Gastroesophageal sphincter (tissue), 4 donors: Measurements from ENCODE around the gene PPP1R3C. TPM values are rescaled to one million over a fixed set of nuclear protein-coding genes. Genes with fewer than 3 reads are reported as not detected.

Experiments used
- ATAC-seq: fragments of 150-250 bp; one replicate; pipeline ENCODE4 v1.9.1; 2016; ENCODE audit warnings: mild to moderate bottlenecking, moderate library complexity
- H3K27ac ChIP-seq, 4 donors: fragments of 200-600 bp; sonication (generic) in 3 of 4; 1 replicate in 3 of 4; 2 replicates in 1 of 4; pipeline ENCODE4 v1.5.1; 2016 to 2019
- H3K27me3 ChIP-seq: fragments of 200-600 bp; sonication (generic); one replicate; pipeline ENCODE4 v1.5.1; 2019
- H3K36me3 ChIP-seq, 2 donors: fragments of 200-600 bp; sonication (generic); one replicate each; pipeline ENCODE4 v1.5.1; 2019; ENCODE audit warnings: control low read depth in 1 of 2
- H3K4me1 ChIP-seq, 3 donors: fragments of 200-600 bp; sonication (generic); 1 replicate in 2 of 3; 2 replicates in 1 of 3; pipeline ENCODE4 v1.5.1; 2016 to 2019; ENCODE audit warnings: control low read depth in 2 of 3
- H3K4me3 ChIP-seq, 2 donors: fragments of 200-600 bp; sonication (generic); one replicate each; pipeline ENCODE4 v1.5.1; 2019; ENCODE audit warnings: mild to moderate bottlenecking in 1 of 2, moderate library complexity in 1 of 2
- H3K9me3 ChIP-seq, 3 donors: fragments of 200-600 bp; sonication (generic); one replicate each; pipeline ENCODE4 v1.5.1; 2017 to 2019; ENCODE audit warnings: control low read depth in 2 of 3
- EP300 ChIP-seq: sonication (generic); formaldehyde crosslinking; IDR thresholded peaks from one replicate; pipeline ENCODE4 v1.6.1; 2017; ENCODE audit warnings: antibody characterized with exemption, mild to moderate bottlenecking
- POLR2A ChIP-seq, 2 donors: fragments of 450-650 bp; IDR thresholded peaks; one replicate each; pipeline ENCODE4 v1.6.1; 2017; ENCODE audit warnings: antibody characterized with exemption in 2 of 2, mild to moderate bottlenecking in 2 of 2, moderate library complexity in 1 of 2
- POLR2AphosphoS5 ChIP-seq: sonication (generic); formaldehyde crosslinking; IDR thresholded peaks from one replicate; pipeline ENCODE4 v1.6.1; 2017; ENCODE audit warnings: antibody characterized with exemption
- WGBS, 2 donors: methylation state at CpG; one replicate each; pipeline ENCODE4 v1.1.5; 2018; ENCODE audit warnings: low coverage in 1 of 2; 5-methylcytosine and 5-hydroxymethylcytosine counted together
- total RNA-seq, 4 donors: library from RNA; depleted of rRNA; stranded (reverse); fragments of >200 nt; gene quantifications; one replicate each; pipeline ENCODE4 v1.1.0, GENCODE V29; 2016
- TF ChIP-seq, protein P1 (sequence below), 4 experiments: fragments of 200-600 bp in 2 of 4; fragments of 450-650 bp in 2 of 4; sonication (generic) in 1 of 4; IDR thresholded peaks; one replicate each; pipeline ENCODE4 v1.5.1; 2017 to 2019; ENCODE audit warnings: antibody characterized with exemption in 4 of 4, mild to moderate bottlenecking in 2 of 4, moderate library complexity in 2 of 4

Gene PPP1R3C
- total RNA-seq, 4 donors from 2014 or later = 83.3 to 162 (median 96.2) TPM

DNA sequence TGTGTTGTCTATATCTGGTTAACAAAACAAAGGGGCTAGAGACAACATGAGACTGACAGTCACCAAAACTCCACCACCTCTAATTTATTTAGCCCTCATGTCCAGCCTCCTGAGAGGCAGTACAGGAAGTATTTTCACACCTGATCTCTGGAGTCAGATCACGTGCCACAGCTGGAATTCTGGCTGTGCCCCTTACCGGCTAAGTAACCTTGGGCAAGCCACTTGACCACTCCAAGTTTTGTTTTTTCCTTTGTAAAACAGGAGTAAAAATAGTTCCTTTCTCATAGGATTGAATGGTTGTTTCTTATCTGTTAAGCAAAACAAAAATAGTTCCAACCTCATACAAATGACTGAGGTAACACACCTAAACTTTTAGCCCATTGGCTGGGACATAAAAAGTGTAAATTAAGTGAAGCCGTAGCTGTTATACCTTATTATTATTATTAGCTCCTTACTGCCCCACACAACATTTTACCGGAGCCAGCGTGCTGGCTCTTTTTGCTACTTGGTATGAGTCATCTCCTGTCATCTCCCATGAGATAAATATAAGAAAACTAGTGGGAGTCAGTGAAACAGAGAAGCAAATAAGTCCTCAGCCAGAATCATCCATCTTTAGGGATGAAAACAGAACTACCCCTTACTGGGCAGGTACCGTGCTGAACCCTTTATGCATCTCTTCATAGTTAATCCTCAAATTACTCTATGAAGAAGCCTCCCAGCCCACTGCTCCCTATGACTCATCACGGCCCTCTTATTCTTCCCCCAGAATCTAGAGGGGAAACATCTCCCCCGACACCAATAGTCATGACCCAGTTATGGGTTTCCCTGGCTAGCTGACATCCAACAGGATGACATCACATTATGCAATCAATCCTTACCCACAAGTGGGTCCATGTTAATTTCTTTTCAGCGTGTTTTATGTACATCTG is 44.9 kb downstream of the PPP1R3C start:
- 21 to 27% methylated on average over 9 of the region's 9 CpGs for WGBS, 2 donors

DNA sequence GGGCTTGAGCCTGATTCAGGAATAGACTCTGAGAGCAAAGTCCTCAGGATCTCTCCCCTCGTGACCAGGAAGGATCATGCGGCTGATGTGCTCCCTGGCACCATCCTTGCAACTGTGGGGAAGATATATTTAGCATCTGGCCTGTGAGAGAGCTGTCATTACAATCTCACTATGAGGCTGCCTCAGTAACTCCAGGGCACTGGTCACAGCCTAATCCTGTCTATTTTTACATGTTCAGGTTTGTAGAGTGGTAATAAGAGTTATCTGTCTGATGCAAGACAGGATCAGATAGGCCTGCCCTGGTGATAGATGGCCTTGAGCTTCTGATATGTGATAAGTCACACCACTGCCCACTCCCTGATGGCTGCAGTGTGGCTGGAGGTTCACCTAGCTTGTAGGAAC is 50.7 kb downstream of the PPP1R3C start:
- Histone ChIP-seq H3K27me3 (no peaks in the 10 kb centered on the region), H3K4me1 (peaks cover 0 to 49% (median 3%) of the 10 kb centered on the region in 3 donors), H3K4me3 (no peak overlapping the region), H3K27ac (peak overlapping the region; percentile 45 to 78 (median 72)), H3K9me3 (no peaks in the 10 kb centered on the region), H3K36me3 (no peaks in the 10 kb centered on the region)
- TF ChIP-seq POLR2A (IDR thresholded peaks at IDR 0.05) = no peak
- no peak for TF ChIP-seq POLR2AphosphoS5
- TF ChIP-seq EP300 = no peak
- TF ChIP-seq, protein P1, sequence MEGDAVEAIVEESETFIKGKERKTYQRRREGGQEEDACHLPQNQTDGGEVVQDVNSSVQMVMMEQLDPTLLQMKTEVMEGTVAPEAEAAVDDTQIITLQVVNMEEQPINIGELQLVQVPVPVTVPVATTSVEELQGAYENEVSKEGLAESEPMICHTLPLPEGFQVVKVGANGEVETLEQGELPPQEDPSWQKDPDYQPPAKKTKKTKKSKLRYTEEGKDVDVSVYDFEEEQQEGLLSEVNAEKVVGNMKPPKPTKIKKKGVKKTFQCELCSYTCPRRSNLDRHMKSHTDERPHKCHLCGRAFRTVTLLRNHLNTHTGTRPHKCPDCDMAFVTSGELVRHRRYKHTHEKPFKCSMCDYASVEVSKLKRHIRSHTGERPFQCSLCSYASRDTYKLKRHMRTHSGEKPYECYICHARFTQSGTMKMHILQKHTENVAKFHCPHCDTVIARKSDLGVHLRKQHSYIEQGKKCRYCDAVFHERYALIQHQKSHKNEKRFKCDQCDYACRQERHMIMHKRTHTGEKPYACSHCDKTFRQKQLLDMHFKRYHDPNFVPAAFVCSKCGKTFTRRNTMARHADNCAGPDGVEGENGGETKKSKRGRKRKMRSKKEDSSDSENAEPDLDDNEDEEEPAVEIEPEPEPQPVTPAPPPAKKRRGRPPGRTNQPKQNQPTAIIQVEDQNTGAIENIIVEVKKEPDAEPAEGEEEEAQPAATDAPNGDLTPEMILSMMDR (IDR thresholded peaks at IDR 0.05) = no peak
- ATAC-seq = peak; percentile 72
- 16 to 50% methylated on average over 1 to 2 of the region's 2 CpGs for WGBS, 2 donors

More for the DNA sequence above, 44.9 kb downstream of the PPP1R3C start:
- H3K27ac ChIP-seq = peak overlapping the region; percentile 89 to 94 (median 92)
- H3K9me3 ChIP-seq = no peaks in the 10 kb centered on the region
- TF ChIP-seq POLR2AphosphoS5 = peak; percentile 42
- TF ChIP-seq POLR2A (IDR thresholded peaks at IDR 0.05) = no peak
- ATAC-seq = peak; percentile 37
- H3K36me3 ChIP-seq = no peaks in the 10 kb centered on the region
- H3K4me3 ChIP-seq = no peak overlapping the region
- peaks cover 44 to 63% (median 46%) of the 10 kb centered on the region in 3 donors for H3K4me1 ChIP-seq
- H3K27me3 ChIP-seq = no peaks in the 10 kb centered on the region

DNA sequence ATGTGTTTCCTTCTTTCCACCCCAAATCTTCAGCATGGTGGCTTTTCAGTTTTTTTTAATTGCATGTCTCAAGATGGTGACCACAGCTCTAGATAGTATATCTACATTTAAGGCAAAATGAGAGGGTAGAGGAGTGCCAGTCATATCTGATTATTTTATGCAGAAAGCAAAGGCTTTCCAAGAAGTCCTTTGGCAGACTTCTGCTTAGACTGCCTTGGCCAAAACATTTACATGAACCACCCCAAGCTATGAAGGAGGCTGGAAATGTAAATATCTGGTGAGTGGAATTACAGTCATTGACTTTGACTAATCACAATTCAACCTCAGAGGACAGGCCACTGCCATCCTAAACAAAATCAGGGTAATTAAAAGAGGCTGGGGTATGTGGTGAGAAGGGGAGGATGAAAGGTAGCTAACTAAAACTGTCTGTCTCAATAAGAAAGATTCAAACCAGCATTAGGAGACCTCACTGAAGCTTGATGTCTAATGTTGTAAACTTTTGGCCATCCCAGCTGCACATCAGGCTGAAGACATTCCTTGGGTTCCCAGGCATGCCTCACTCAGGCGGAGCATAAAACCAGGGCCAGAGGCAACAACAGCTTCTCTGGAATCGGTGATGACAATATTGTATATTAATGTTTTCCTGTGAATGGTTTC is 53.4 kb downstream of the PPP1R3C start:
- ATAC-seq = no peak
- Histone ChIP-seq H3K4me1 (peaks cover 3 to 65% (median 9%) of the 10 kb centered on the region in 3 donors), H3K27me3 (no peaks in the 10 kb centered on the region), H3K36me3 (no peaks in the 10 kb centered on the region), H3K4me3 (no peak overlapping the region), H3K27ac (peak overlapping the region; percentile 15 to 70 (median 64)), H3K9me3 (no peaks in the 10 kb centered on the region)
- TF ChIP-seq POLR2A (IDR thresholded peaks at IDR 0.05) = no peak
- TF ChIP-seq EP300 = no peak
- no peak for TF ChIP-seq POLR2AphosphoS5
- TF ChIP-seq, protein P1 (IDR thresholded peaks at IDR 0.05) = no peak
- WGBS, 2 donors = 19 to 48% methylated on average over 2 of the region's 2 CpGs

Other genes starting within 250 kb of the PPP1R3C start
- 10 to 100 TPM; 20.6 to 41.9 (median 25.8) TPM for gene HECTD2, start 222.7 kb downstream of the PPP1R3C start, total RNA-seq
- 10 to 100 TPM; 40.6 to 49.7 (median 45.6) TPM for gene TNKS2, start 165.4 kb upstream of the PPP1R3C start, total RNA-seq